ENCODE measurements around the gene CYP3A5. TPM values are rescaled to one million over a fixed set of nuclear protein-coding genes. Genes with fewer than 3 reads are reported as not detected.
"Not testable (repeated sequence)": the region's sequence is repeated elsewhere in the genome, so short reads cannot be mapped to it uniquely, and the experiment has no call there.

The CYP3A5 gene
- total RNA-seq, 3 donors from 2014 or later = 8.5 to 25.9 (median 15.4) TPM

- TF ChIP-seq POLR2AphosphoS5 (IDR thresholded peaks at IDR 0.05) (no peak), POLR2A (IDR thresholded peaks at IDR 0.05) (no peak), CTCF (IDR thresholded peaks at IDR 0.05) (no peak)
- H3K4me1 ChIP-seq = no peaks in the 10 kb centered on the region
- H3K27me3 ChIP-seq = no peaks in the 10 kb centered on the region
- no peak overlapping the region for H3K4me3 ChIP-seq
- H3K9me3 ChIP-seq = no peaks in the 10 kb centered on the region
- no peaks in the 10 kb centered on the region for H3K36me3 ChIP-seq
- DNase-seq (ENCODE audit: low spot score in 2 of 2) = no peak
- no peak overlapping the region for H3K27ac ChIP-seq
- intact Hi-C loops (cut with DNase I; ENCODE audit: low total_unique reads) = no loop called here
Measured at GRCh38 chr7:99665312-99666012, 14.3 kb downstream of the CYP3A5 start.

- H3K9me3 ChIP-seq; intact Hi-C loops (cut with DNase I; ENCODE audit: low total_unique reads); H3K27me3 ChIP-seq; H3K4me3 ChIP-seq; H3K27ac ChIP-seq; H3K36me3 ChIP-seq; H3K4me1 ChIP-seq; DNase-seq (ENCODE audit: low spot score in 2 of 2): not testable (repeated sequence)
Measured at GRCh38 chr7:99657879-99658278, 21.9 kb downstream of the CYP3A5 start.

GRCh38 chr7:99654626-99655025, 25.2 kb downstream of the CYP3A5 start:
- H3K27me3 ChIP-seq; DNase-seq (ENCODE audit: low spot score in 2 of 2); H3K36me3 ChIP-seq; H3K9me3 ChIP-seq; intact Hi-C loops (cut with DNase I; ENCODE audit: low total_unique reads); H3K4me3 ChIP-seq; H3K27ac ChIP-seq; H3K4me1 ChIP-seq: not testable (repeated sequence)

- H3K27me3 ChIP-seq = no peaks in the 10 kb centered on the region
- intact Hi-C loops (cut with DNase I; ENCODE audit: low total_unique reads) = no loop called here
- H3K27ac ChIP-seq = no peak overlapping the region
- no peak overlapping the region for H3K4me3 ChIP-seq
- no peaks in the 10 kb centered on the region for H3K36me3 ChIP-seq
- TF ChIP-seq CTCF (IDR thresholded peaks at IDR 0.05) = no peak
- H3K9me3 ChIP-seq = no peaks in the 10 kb centered on the region
- no peaks in the 10 kb centered on the region for H3K4me1 ChIP-seq
- no peak for DNase-seq (ENCODE audit: low spot score in 2 of 2)
Measured at GRCh38 chr7:99653754-99654153, 26.0 kb downstream of the CYP3A5 start.

GRCh38 chr7:99653269-99653668, 26.5 kb downstream of the CYP3A5 start:
- H3K9me3 ChIP-seq; H3K4me3 ChIP-seq; H3K4me1 ChIP-seq; intact Hi-C loops (cut with DNase I; ENCODE audit: low total_unique reads); H3K27me3 ChIP-seq; H3K36me3 ChIP-seq; DNase-seq (ENCODE audit: low spot score in 2 of 2); H3K27ac ChIP-seq: not testable (repeated sequence)

- Histone ChIP-seq H3K9me3 (no peaks in the 10 kb centered on the region), H3K27ac (no peak overlapping the region), H3K27me3 (no peaks in the 10 kb centered on the region), H3K4me3 (no peak overlapping the region), H3K4me1 (no peaks in the 10 kb centered on the region), H3K36me3 (no peaks in the 10 kb centered on the region)
- TF ChIP-seq POLR2A (IDR thresholded peaks at IDR 0.05) (no peak), CTCF (IDR thresholded peaks at IDR 0.05) (no peak), POLR2AphosphoS5 (IDR thresholded peaks at IDR 0.05) (no peak)
- intact Hi-C loops (cut with DNase I; ENCODE audit: low total_unique reads) = no loop called here
- no peak for DNase-seq (ENCODE audit: low spot score in 2 of 2)
Measured at GRCh38 chr7:99652671-99653070, 27.1 kb downstream of the CYP3A5 start.

GRCh38 chr7:99651290-99651689, 28.5 kb downstream of the CYP3A5 start:
- no peak for DNase-seq (ENCODE audit: low spot score in 2 of 2)
- Histone ChIP-seq H3K27ac (no peak overlapping the region), H3K4me1 (no peaks in the 10 kb centered on the region), H3K9me3 (no peaks in the 10 kb centered on the region), H3K36me3 (no peaks in the 10 kb centered on the region), H3K4me3 (no peak overlapping the region), H3K27me3 (no peaks in the 10 kb centered on the region)
- no peak for TF ChIP-seq CTCF (IDR thresholded peaks at IDR 0.05)
- TF ChIP-seq POLR2AphosphoS5 (IDR thresholded peaks at IDR 0.05) = no peak
- TF ChIP-seq POLR2A (IDR thresholded peaks at IDR 0.05) = no peak
- intact Hi-C loops (cut with DNase I; ENCODE audit: low total_unique reads) = no loop called here
